Gastroesophageal sphincter (tissue), 4 donors: ENCODE results near the gene ORAI1. TPM values are rescaled to one million over a fixed set of nuclear protein-coding genes. Genes with fewer than 3 reads are reported as not detected.

ENCODE experiments used
- ATAC-seq: fragments of 150-250 bp; one replicate; pipeline ENCODE4 v1.9.1; 2016; ENCODE audit warnings: mild to moderate bottlenecking, moderate library complexity
- H3K27ac ChIP-seq, 4 donors: fragments of 200-600 bp; sonication (generic) in 3 of 4; 1 replicate in 3 of 4; 2 replicates in 1 of 4; pipeline ENCODE4 v1.5.1; 2016 to 2019
- H3K27me3 ChIP-seq: fragments of 200-600 bp; sonication (generic); one replicate; pipeline ENCODE4 v1.5.1; 2019
- H3K36me3 ChIP-seq, 2 donors: fragments of 200-600 bp; sonication (generic); one replicate each; pipeline ENCODE4 v1.5.1; 2019; ENCODE audit warnings: control low read depth in 1 of 2
- H3K4me1 ChIP-seq, 3 donors: fragments of 200-600 bp; sonication (generic); 1 replicate in 2 of 3; 2 replicates in 1 of 3; pipeline ENCODE4 v1.5.1; 2016 to 2019; ENCODE audit warnings: control low read depth in 2 of 3
- H3K4me3 ChIP-seq, 2 donors: fragments of 200-600 bp; sonication (generic); one replicate each; pipeline ENCODE4 v1.5.1; 2019; ENCODE audit warnings: mild to moderate bottlenecking in 1 of 2, moderate library complexity in 1 of 2
- H3K9me3 ChIP-seq, 3 donors: fragments of 200-600 bp; sonication (generic); one replicate each; pipeline ENCODE4 v1.5.1; 2017 to 2019; ENCODE audit warnings: control low read depth in 2 of 3
- CTCF ChIP-seq, 4 experiments: fragments of 200-600 bp in 2 of 4; fragments of 450-650 bp in 2 of 4; sonication (generic) in 1 of 4; IDR thresholded peaks; one replicate each; pipeline ENCODE4 v1.5.1; 2017 to 2019; ENCODE audit warnings: antibody characterized with exemption in 4 of 4, mild to moderate bottlenecking in 2 of 4, moderate library complexity in 2 of 4
- EP300 ChIP-seq: sonication (generic); formaldehyde crosslinking; IDR thresholded peaks from one replicate; pipeline ENCODE4 v1.6.1; 2017; ENCODE audit warnings: antibody characterized with exemption, mild to moderate bottlenecking
- POLR2A ChIP-seq, 2 donors: fragments of 450-650 bp; IDR thresholded peaks; one replicate each; pipeline ENCODE4 v1.6.1; 2017; ENCODE audit warnings: antibody characterized with exemption in 2 of 2, mild to moderate bottlenecking in 2 of 2, moderate library complexity in 1 of 2
- POLR2AphosphoS5 ChIP-seq: sonication (generic); formaldehyde crosslinking; IDR thresholded peaks from one replicate; pipeline ENCODE4 v1.6.1; 2017; ENCODE audit warnings: antibody characterized with exemption
- whole genome bisulfite sequencing, 2 donors: methylation state at CpG; one replicate each; pipeline ENCODE4 v1.1.5; 2018; ENCODE audit warnings: low coverage in 1 of 2; 5-methylcytosine and 5-hydroxymethylcytosine counted together
- total RNA-seq, 4 donors: library from RNA; depleted of rRNA; stranded (reverse); fragments of >200 nt; gene quantifications; one replicate each; pipeline ENCODE4 v1.1.0, GENCODE V29; 2016

Gene ORAI1
- total RNA-seq, 4 donors from 2014 or later: 8.7 to 15.5 (median 12.6) TPM

DNA sequence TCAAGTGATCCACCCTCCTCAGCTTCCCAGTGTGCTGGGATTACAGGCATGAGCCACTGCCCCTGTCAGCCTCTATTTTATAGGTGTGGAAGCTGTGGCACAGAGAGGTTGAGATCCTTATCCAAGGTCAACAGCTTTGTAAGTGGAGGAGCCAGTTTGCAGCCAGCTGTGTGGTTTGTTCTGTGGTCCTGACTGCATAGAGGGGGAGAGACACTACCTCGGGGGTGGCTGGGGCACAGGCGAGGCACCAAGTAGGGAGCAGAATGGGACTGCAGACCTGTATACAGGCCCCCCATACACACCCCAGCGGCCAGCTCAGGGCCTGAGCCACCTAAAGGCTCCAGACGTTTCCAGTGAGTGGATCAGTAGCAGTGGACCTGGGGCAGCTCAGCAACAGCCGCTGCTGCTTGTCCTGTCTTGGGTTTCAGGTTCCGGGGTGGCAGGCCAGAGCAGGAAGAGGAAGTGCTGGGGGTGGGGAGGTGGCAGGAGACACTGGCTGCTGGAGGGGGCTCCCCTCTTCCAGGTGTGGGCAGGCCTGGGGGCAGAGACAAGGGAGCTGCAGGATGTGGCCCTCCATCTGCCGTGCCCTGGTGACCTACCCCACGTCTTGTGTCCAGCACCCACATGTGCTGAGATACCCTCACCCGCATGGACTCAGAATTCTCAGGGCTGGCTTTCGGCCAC lies 11.0 kb downstream of the ORAI1 start:
- H3K9me3 ChIP-seq: no peaks in the 10 kb centered on the region
- no peaks in the 10 kb centered on the region for H3K27me3 ChIP-seq
- ATAC-seq: no peak
- 40% methylated on average over 5 of the region's 10 CpGs; no CpG with 5 or more reads in 1 of the 2 donors for WGBS, 2 donors
- H3K4me3 ChIP-seq: peak overlapping the region in 1 of 2 donors; percentile 4
- peaks cover 0 to 16% of the 10 kb centered on the region in 2 donors for H3K36me3 ChIP-seq
- H3K4me1 ChIP-seq: peaks cover 0 to 30% (median 11%) of the 10 kb centered on the region in 3 donors
- TF ChIP-seq POLR2AphosphoS5: no peak
- TF ChIP-seq EP300: no peak
- TF ChIP-seq POLR2A (IDR thresholded peaks at IDR 0.05): no peak
- TF ChIP-seq CTCF (IDR thresholded peaks at IDR 0.05): no peak
- peak overlapping the region in 3 of 4 donors; percentile 22 to 51 (median 32) for H3K27ac ChIP-seq

GRCh38 chr12:121638298-121639202 lies 12.2 kb downstream of the ORAI1 start:
- 80% methylated on average over 3 of the region's 14 CpGs; no CpG with 5 or more reads in 1 of the 2 donors for WGBS, 2 donors
- no peak overlapping the region for H3K27ac ChIP-seq
- no peak for TF ChIP-seq POLR2A (IDR thresholded peaks at IDR 0.05)
- TF ChIP-seq EP300: no peak
- no peak for TF ChIP-seq CTCF (IDR thresholded peaks at IDR 0.05)
- no peak for TF ChIP-seq POLR2AphosphoS5
- no peak for ATAC-seq
- no peaks in the 10 kb centered on the region for H3K9me3 ChIP-seq
- peaks cover 0 to 21% of the 10 kb centered on the region in 2 donors for H3K36me3 ChIP-seq
- H3K27me3 ChIP-seq: no peaks in the 10 kb centered on the region
- peaks cover 0 to 20% (median 2%) of the 10 kb centered on the region in 3 donors for H3K4me1 ChIP-seq
- no peak overlapping the region for H3K4me3 ChIP-seq

GRCh38 chr12:121641343-121641630 lies 15.0 kb downstream of the ORAI1 start:
- Histone ChIP-seq H3K9me3 (no peaks in the 10 kb centered on the region), H3K27me3 (no peaks in the 10 kb centered on the region), H3K36me3 (peaks cover 0 to 25% of the 10 kb centered on the region in 2 donors), H3K4me3 (no peak overlapping the region), H3K27ac (no peak overlapping the region), H3K4me1 (peaks cover 0 to 20% (median 2%) of the 10 kb centered on the region in 3 donors)
- ATAC-seq: no peak
- WGBS, 2 donors: 100% methylated on average over 1 of the region's 18 CpGs; no CpG with 5 or more reads in 1 of the 2 donors
- TF ChIP-seq POLR2AphosphoS5 (no peak), EP300 (no peak), POLR2A (IDR thresholded peaks at IDR 0.05) (no peak), CTCF (IDR thresholded peaks at IDR 0.05) (no peak)

GRCh38 chr12:121648458-121649028 lies 22.2 kb downstream of the ORAI1 start:
- peaks cover 0 to 4% of the 10 kb centered on the region in 2 donors for H3K36me3 ChIP-seq
- no peak overlapping the region for H3K4me3 ChIP-seq
- no peaks in the 10 kb centered on the region for H3K9me3 ChIP-seq
- 88 to 89% methylated on average over 4 to 10 of the region's 11 CpGs for WGBS, 2 donors
- H3K27me3 ChIP-seq: no peaks in the 10 kb centered on the region
- H3K27ac ChIP-seq: no peak overlapping the region
- H3K4me1 ChIP-seq: no peaks in the 10 kb centered on the region
- TF ChIP-seq EP300: no peak
- no peak for TF ChIP-seq CTCF (IDR thresholded peaks at IDR 0.05)
- no peak for TF ChIP-seq POLR2A (IDR thresholded peaks at IDR 0.05)
- TF ChIP-seq POLR2AphosphoS5: no peak
- no peak for ATAC-seq
